ELR (cell line): Measurements from ENCODE around the gene BORCS6.
"Not testable (repeated sequence)": the region's sequence is repeated elsewhere in the genome, so short reads cannot be mapped to it uniquely, and the experiment has no call there.

ENCODE experiments used
- DNase-seq: peaks from one replicate; pipeline ENCODE4 v3.0.0-alpha.2; 2015; ENCODE audit warnings: low read depth

Gene BORCS6

GRCh38 chr17:8189711-8190477 lies at the start of gene BORCS6:
Gene BORCS6, minus strand, starts transcription at chr17:8190180. Its CDS starts 40 bp downstream, at chr17:8190140.
- peak; percentile 99 for DNase-seq

GRCh38 chr17:8237886-8238285 lies 47.9 kb upstream of the BORCS6 start:
- no peak for DNase-seq

DNA sequence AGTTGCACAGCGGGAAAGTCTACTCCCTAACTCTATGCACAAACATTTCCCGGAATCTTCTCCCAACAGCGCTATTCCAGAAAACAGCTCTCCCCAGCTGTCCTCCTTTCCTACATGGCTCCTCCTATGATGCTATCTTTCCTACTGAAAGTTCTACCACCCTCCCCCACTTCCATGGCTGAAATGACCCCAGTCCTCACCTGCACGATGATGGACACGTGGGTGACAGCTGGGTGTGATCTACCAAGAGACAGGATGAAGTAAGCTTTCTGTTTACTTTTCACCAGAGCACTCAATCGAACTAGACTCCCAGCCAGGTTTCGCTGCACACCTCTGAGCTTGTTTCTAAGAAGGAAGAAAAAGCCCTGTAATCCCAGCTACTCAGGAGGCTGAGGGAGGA lies 47.2 kb upstream of the BORCS6 start:
- DNase-seq = no peak

DNA sequence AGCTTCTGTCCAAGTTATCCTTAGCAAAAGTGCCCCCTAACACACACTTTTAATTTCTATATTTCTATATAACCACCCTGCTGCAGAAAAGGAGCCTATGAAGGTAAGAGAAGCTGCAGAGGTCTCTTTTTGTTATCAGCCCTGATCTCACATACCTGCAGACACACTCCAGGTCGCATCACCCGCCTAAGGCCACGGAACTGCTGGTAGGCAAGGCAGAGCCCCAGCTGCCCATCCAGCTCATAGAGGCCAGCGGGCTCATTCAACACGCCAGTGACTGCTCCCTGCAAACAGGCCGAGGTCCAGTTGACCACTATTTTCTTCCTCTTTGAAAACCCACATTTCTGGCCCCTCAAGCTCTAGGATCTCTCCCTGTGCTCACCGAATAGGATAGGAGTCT lies 45.7 kb upstream of the BORCS6 start:
- no peak for DNase-seq

GRCh38 chr17:8234361-8235270 lies 44.6 kb upstream of the BORCS6 start:
- no peak for DNase-seq

DNA sequence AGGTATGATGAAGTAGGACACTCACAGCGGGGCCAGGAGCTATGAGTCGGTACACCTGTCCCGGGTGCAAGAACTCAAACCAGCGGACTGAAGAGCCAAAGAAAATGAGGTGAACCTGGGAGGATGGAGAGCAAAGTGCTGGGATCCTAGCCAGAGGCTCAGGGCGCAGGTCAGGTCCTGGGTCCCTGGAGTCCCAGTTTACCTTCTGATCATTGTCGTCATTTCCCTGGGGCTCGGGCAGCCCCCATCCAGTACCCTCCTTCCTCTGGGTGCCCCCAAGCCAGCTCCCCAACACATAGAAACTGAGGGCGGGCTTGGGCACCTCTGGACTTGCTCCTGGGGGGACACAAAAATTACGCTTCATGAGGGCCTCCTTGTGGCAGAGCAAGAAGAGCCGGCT lies 41.7 kb upstream of the BORCS6 start:
- no peak for DNase-seq

- DNase-seq = no peak
Observed at GRCh38 chr17:8227238-8227581, 37.2 kb upstream of the BORCS6 start.

DNA sequence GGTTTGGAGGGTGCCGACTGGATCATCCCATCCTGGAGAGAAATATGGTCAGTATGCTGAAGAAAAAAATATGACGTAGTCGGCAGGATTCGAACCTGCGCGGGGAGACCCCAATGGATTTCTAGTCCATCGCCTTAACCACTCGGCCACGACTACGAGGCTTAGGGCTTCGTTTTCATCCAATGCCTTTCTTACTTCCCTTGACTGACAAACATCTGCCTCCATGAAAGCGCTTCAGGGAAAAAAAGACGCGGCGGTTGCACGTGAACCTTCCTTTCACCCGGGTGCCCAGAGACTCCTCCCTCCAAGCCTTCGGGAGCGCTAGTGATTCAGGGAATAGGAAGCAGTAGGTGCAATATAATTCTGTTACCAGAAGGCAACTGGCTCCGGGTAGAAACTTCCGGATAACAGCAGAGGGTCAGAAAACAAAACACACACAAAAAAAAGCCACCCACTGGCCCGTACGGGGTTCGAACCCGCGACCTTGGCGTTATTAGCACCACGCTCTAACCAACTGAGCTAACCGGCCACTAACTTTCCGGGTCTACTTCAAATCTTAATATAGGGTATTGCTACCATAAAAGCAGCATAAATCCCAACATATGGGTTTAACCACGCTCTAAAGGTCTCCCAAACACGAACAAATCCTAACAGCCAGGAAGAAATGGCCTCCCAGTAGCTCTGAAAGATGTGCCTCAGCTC lies 36.7 kb upstream of the BORCS6 start:
- peak; percentile 93 for DNase-seq

GRCh38 chr17:8225813-8226535 lies 36.0 kb upstream of the BORCS6 start:
- DNase-seq = peak; percentile 91

GRCh38 chr17:8224891-8225812 lies 35.2 kb upstream of the BORCS6 start:
- DNase-seq = no peak

- DNase-seq = peak; percentile 65
Observed at GRCh38 chr17:8223356-8224126, 33.6 kb upstream of the BORCS6 start.

DNA sequence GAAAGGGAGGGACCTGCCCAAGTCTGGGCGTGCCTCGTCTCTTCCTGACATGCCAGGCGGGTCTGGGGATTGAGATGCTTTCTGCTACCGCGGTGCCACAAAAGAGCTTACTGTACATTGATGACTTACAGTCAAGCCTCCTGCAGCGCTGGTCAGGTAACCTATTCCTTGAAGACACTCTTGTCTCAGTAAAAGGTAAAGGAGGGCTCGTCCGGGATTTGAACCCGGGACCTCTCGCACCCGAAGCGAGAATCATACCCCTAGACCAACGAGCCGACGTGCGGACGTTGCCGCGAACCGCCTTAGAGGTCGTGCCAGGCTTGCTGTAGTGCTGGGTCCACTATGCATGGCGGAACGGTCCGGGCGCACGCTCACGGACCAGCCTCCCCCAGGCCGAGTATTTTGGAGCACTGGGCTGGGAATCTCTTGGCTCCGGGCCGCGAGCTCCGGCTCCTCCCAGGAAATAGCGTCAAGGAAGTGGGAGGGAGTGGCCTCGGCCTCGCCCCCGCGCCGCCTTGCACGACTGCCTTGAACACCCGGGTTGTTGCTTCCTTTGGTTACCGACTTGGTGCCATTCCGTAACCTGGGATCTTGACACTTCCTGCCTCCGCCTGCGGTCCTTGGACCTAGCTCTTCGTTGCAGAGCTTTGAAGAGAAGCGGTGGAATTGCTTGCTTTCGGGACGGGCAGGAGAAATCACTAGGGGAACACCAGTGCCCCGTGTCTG lies 32.8 kb upstream of the BORCS6 start:
- DNase-seq = peak; percentile 97

- no peak for DNase-seq
Observed at GRCh38 chr17:8222380-8222629, 32.3 kb upstream of the BORCS6 start.

DNA sequence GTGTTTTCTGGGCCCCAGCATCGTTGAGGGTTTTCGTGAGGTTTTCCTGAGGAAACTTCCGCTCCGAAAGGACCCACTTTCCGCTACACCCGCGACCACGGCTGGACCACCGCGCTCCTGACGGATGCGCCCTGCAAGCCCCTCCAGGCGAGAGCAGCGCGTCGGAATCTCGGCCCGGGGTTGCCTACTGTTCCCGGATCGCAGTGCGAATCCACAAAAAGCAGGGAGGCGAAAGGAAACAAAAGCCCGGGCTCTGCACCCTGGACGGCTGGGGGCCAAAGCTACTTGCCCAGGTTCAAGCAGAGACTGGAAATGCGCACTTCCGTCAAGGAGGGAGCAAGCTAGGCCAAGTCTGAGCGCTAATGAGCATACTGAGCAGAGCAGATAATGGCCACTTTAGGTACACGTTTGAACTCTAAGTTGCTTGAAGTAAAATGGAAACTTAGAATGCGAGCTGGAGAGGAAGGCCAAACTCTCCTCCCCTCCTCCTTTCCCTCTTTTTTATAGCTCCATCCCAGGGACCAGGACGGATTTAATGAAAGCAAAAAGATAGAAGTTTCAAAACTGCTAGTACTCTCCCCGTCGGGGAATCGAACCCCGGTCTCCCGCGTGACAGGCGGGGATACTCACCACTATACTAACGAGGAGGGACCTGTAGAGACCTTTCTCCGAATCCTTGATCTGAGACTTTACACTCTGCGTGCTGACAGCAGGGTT lies 31.8 kb upstream of the BORCS6 start:
- DNase-seq = peak; percentile 90

DNA sequence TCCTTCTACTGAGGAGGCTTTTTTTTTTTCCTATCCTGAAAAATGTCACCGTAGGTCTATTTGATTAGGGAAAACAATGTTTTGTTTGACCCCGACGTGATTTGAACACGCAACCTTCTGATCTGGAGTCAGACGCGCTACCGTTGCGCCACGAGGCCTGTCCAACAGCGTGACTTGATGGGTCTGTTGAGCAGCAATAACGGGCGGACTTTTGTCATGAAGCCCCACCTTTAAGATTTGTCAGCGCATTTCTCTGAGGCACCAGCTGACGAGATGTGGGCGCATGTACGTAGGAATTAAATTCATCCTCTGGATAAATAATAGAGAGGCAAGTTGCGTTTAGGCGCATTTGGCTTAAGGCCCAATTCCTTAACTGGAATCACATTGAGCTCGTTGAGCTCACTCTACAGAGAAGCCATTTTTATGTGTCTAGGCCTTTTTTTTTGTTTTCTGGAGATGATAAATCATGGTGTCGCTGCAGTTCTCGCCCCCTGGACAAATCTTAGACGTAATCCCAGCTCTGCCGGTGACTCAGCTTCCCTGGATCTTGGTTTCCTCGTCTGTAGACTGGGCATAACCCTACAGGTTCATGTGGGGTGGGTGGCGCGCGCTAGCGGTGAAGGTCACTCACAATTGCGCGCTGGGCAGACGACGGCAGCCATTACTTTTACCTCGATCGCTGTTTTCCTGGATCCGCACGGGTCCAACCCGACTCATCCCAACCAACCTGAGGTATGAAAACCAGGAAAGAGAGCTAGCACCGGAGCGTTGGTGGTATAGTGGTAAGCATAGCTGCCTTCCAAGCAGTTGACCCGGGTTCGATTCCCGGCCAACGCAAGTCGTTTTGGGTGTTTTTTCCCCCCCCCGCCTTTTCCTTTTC lies 31.0 kb upstream of the BORCS6 start:
- peak; percentile 96 for DNase-seq

DNA sequence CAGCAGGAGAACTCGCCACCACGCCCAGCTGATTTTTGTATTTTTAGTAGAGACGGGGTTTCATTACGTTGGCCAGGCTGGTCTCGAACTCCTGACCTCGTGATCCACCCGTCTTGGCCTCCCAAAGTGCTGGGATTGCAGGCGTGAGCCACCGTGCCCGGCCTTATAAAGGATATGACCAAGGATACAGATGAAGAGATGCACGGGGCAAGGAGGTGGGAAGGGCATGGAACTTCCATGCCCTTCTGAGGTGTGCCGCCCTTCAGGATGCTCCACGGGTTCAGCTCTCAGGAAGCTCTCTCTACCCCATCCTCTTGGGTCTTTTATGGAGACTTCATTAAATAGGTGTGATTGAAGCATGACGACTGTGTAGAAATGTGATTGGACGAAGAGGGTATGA lies 24.0 kb upstream of the BORCS6 start:
- not testable (repeated sequence) for DNase-seq

GRCh38 chr17:8212312-8213180 lies 22.6 kb upstream of the BORCS6 start:
- no peak for DNase-seq
